ENCODE data around the gene GPX5. TPM values are rescaled to one million over a fixed set of nuclear protein-coding genes. Genes with fewer than 3 reads are reported as not detected.

GPX5 gene
- polyA plus RNA-seq, 1 donor from 2014 or later: not detected

GRCh38 chr6:28555136-28555535 is 29.5 kb downstream of the GPX5 start:
- H3K36me3 ChIP-seq (ENCODE audit: insufficient read depth, low read length): no peaks in the 10 kb centered on the region
- no peaks in the 10 kb centered on the region for H4K20me1 ChIP-seq (ENCODE audit: insufficient read depth)
- no peak overlapping the region for H2AFZ ChIP-seq (ENCODE audit: low read depth, low read length)

DNA sequence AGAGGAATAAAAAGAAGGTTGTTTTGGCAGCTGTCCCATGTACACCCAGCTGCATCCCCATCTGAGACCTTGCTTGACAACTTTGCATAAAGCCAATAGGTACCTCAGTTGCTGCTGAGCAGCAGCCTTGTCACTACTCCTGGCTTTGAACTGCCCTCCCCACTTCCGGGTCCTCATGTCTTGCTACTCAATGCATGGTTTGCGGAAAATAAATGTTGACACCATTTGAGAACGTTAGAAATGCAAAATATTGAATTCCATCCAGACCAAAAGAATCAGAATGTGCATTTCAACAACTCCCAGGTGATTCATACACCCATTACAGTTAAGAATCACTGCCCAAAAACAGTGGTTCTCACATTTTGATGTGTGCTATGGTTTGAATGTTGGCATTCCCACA is 32.9 kb downstream of the GPX5 start:
- H3K9me3 ChIP-seq (ENCODE audit: low read length): no peaks in the 10 kb centered on the region
- H3K79me2 ChIP-seq (replicated peaks; ENCODE audit: insufficient read depth, low read length): no peaks in the 10 kb centered on the region
- H3K4me2 ChIP-seq (ENCODE audit: low read length): no peak overlapping the region
- H3K9ac ChIP-seq (ENCODE audit: low read length): no peak overlapping the region
- H3K27ac ChIP-seq (ENCODE audit: low read length): no peak overlapping the region
- no peaks in the 10 kb centered on the region for H3K27me3 ChIP-seq (ENCODE audit: insufficient read depth, low read depth, low read length)
- H3K4me3 ChIP-seq (ENCODE audit: low read length): no peak overlapping the region
- H3K9me2 ChIP-seq (ENCODE audit: insufficient read depth, low read length): no peaks in the 10 kb centered on the region
- no peaks in the 10 kb centered on the region for H3K36me3 ChIP-seq (ENCODE audit: insufficient read depth, low read length)
- no peaks in the 10 kb centered on the region for H4K20me1 ChIP-seq (ENCODE audit: insufficient read depth)
- H2AFZ ChIP-seq (ENCODE audit: low read depth, low read length): no peak overlapping the region
- no peaks in the 10 kb centered on the region for H3F3A ChIP-seq (ENCODE audit: insufficient read depth, low read length, poor library complexity, severe bottlenecking)
- TF ChIP-seq REST (IDR thresholded peaks at IDR 0.05; ENCODE audit: borderline replicate concordance) (no peak), EZH2 (IDR thresholded peaks at IDR 0.05; ENCODE audit: borderline replicate concordance, insufficient read depth, low read length, poor library complexity, severe bottlenecking) (no peak), MXI1 (conservative IDR thresholded peaks at IDR 0.05; ENCODE audit: poor library complexity, severe bottlenecking) (no peak), POLR2AphosphoS5 (IDR thresholded peaks at IDR 0.05) (no peak), EP300 (conservative IDR thresholded peaks at IDR 0.05; ENCODE audit: poor library complexity, severe bottlenecking) (no peak), TAF1 (IDR thresholded peaks at IDR 0.05; ENCODE audit: low read depth) (no peak), RAD21 (conservative IDR thresholded peaks at IDR 0.05) (no peak)

More at GRCh38 chr6:28555136-28555535, 29.5 kb downstream of the GPX5 start:
- H3K79me2 ChIP-seq (replicated peaks; ENCODE audit: insufficient read depth, low read length): no peaks in the 10 kb centered on the region
- no peaks in the 10 kb centered on the region for H3K9me3 ChIP-seq (ENCODE audit: low read length)
- no peak overlapping the region for H3K9ac ChIP-seq (ENCODE audit: low read length)
- H3K4me2 ChIP-seq (ENCODE audit: low read length): no peak overlapping the region
- H3K27ac ChIP-seq (ENCODE audit: low read length): no peak overlapping the region
- no peak for TF ChIP-seq EZH2 (IDR thresholded peaks at IDR 0.05; ENCODE audit: borderline replicate concordance, insufficient read depth, low read length, poor library complexity, severe bottlenecking)
- TF ChIP-seq EP300 (conservative IDR thresholded peaks at IDR 0.05; ENCODE audit: poor library complexity, severe bottlenecking): no peak
- TF ChIP-seq SMC3 (conservative IDR thresholded peaks at IDR 0.05; ENCODE audit: poor library complexity): no peak
- no peak for TF ChIP-seq POLR2AphosphoS5 (IDR thresholded peaks at IDR 0.05)
- TF ChIP-seq MXI1 (conservative IDR thresholded peaks at IDR 0.05; ENCODE audit: poor library complexity, severe bottlenecking): no peak
- no peak for TF ChIP-seq RAD21 (conservative IDR thresholded peaks at IDR 0.05)
- no peak for TF ChIP-seq TAF1 (IDR thresholded peaks at IDR 0.05; ENCODE audit: low read depth)
- TF ChIP-seq CTCF (IDR thresholded peaks at IDR 0.05; ENCODE audit: poor library complexity, severe bottlenecking): no peak
- no peak for TF ChIP-seq REST (IDR thresholded peaks at IDR 0.05; ENCODE audit: borderline replicate concordance)
- H3K9me2 ChIP-seq (ENCODE audit: insufficient read depth, low read length): no peaks in the 10 kb centered on the region
- H3F3A ChIP-seq (ENCODE audit: insufficient read depth, low read length, poor library complexity, severe bottlenecking): no peaks in the 10 kb centered on the region
- H3K4me3 ChIP-seq (ENCODE audit: low read length): no peak overlapping the region
- H3K27me3 ChIP-seq (ENCODE audit: insufficient read depth, low read depth, low read length): no peaks in the 10 kb centered on the region

Measured in neural cell (in vitro differentiated cells).